GM12878 (cell line): Measurements from ENCODE around the gene IL10.
"Not testable (repeated sequence)": the region's sequence is repeated elsewhere in the genome, so short reads cannot be mapped to it uniquely, and the experiment has no call there.

Source experiments
- BRCA1 ChIP-seq: IDR thresholded peaks from 2 replicates; pipeline ENCODE4 v1.6.1; 2011; ENCODE audit warnings: low read depth, low read length, improper control_type of control experiment
- CEBPB ChIP-seq, 2 experiments: fragments of 150-350 bp in 1 of 2; IDR thresholded peaks; 2 replicates each; pipeline ENCODE4 v1.6.1; 2012 to 2014; ENCODE audit warnings: low read depth in 2 of 2, low read length in 2 of 2, borderline replicate concordance in 1 of 2, inconsistent platforms in 1 of 2
- CTCF ChIP-seq, 3 experiments: IDR thresholded peaks in 2 of 3; conservative IDR thresholded peaks in 1 of 3; 2 replicates each; pipeline ENCODE4 v1.5.1; 2011; ENCODE audit warnings: low read depth in 3 of 3, low read length in 3 of 3, mild to moderate bottlenecking in 3 of 3, control low read depth in 2 of 3, moderate library complexity in 2 of 3, inconsistent platforms in 1 of 3, mixed read lengths in 1 of 3; ENCODE audit not compliant: control insufficient read depth in 2 of 3, insufficient read depth in 1 of 3; ENCODE audit errors: extremely low read depth in 1 of 3
- EGR1 ChIP-seq, 2 experiments: IDR thresholded peaks; 1 replicate in 1 of 2; 2 replicates in 1 of 2; pipeline ENCODE4 v1.6.1; 2011 to 2012; ENCODE audit warnings: low read depth in 2 of 2, low read length in 2 of 2, borderline replicate concordance in 1 of 2, mild to moderate bottlenecking in 1 of 2, moderate library complexity in 1 of 2
- ESRRA ChIP-seq: IDR thresholded peaks from 2 replicates; pipeline ENCODE4 v1.6.1; 2012; ENCODE audit warnings: mild to moderate bottlenecking, low read length, improper control_type of control experiment
- MYC ChIP-seq: IDR thresholded peaks from 2 replicates; pipeline ENCODE4 v1.6.1; 2011; ENCODE audit warnings: mild to moderate bottlenecking, low read length, moderate library complexity, inconsistent platforms; ENCODE audit not compliant: insufficient read depth, insufficient replicate concordance, insufficient read length, severe bottlenecking
- NR2F1 ChIP-seq: fragments of 450-650 bp; conservative IDR thresholded peaks from 2 replicates; pipeline ENCODE4 v1.6.1; 2017; ENCODE audit warnings: mild to moderate bottlenecking
- REST ChIP-seq: IDR thresholded peaks from 2 replicates; pipeline ENCODE4 v1.6.1; 2012; ENCODE audit warnings: mild to moderate bottlenecking, low read depth, low read length
- SIN3A ChIP-seq: IDR thresholded peaks from 2 replicates; pipeline ENCODE4 v1.6.1; 2012; ENCODE audit warnings: low read depth, low read length, improper control_type of control experiment
- USF2 ChIP-seq: IDR thresholded peaks from 2 replicates; pipeline ENCODE4 v1.6.1; 2011; ENCODE audit warnings: low read depth, low read length, improper control_type of control experiment, borderline replicate concordance
- YY1 ChIP-seq: IDR thresholded peaks from 2 replicates; pipeline ENCODE4 v1.6.1; 2011; ENCODE audit warnings: low read depth, mild to moderate bottlenecking, low read length

- not testable (repeated sequence) for TF ChIP-seq NR2F1; EGR1 (IDR thresholded peaks at IDR 0.05; ENCODE audit: borderline replicate concordance in 1 of 2, low read depth in 2 of 2, low read length in 2 of 2); BRCA1; MYC; SIN3A; CEBPB (IDR thresholded peaks at IDR 0.05; ENCODE audit: borderline replicate concordance in 1 of 2, low read depth in 2 of 2, low read length in 2 of 2); REST; ESRRA; USF2; CTCF (IDR thresholded peaks at IDR 0.05 in 2 of 3, conservative IDR thresholded peaks at IDR 0.05 in 1 of 3; ENCODE audit: control insufficient read depth in 2 of 3, extremely low read depth in 1 of 3, insufficient read depth in 1 of 3, low read depth in 3 of 3, low read length in 3 of 3); YY1
Observed at GRCh38 chr1:206778911-206779310, 6.6 kb upstream of the IL10 start.
